CD4-positive, alpha-beta T cell treated with Interleukin-4 for 4 hours (primary cell): Measurements from ENCODE around the gene RSPO3.
"Not testable (repeated sequence)": the region's sequence is repeated elsewhere in the genome, so short reads cannot be mapped to it uniquely, and the experiment has no call there.

ENCODE experiments used
- DNase-seq: peaks from one replicate; pipeline ENCODE4 v3.0.0-alpha.2; 2020

The RSPO3 gene

DNA sequence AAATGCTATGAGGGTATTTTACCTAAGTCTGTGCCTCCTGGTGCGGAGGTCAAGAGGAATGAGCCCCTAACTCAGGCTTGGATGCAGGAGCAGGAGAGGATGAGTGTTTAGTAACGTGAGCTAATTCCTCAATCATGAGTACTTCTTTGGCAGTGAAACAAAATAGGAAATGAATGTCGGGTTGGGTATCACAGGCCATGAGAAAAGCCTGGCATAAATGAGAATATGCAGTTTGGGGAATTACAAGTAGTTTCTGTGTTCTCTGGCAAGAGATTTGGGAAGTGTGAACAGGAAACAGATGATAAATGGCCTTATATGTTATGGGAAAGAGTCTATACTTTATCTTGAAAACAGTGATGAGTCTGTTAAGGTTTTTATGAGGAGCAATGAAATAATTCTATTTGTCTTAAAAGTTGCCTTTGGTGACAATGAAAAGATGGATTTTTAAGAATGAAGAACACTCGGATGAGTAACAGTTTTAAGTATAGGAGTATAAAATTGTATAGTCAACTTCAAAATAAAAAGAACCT is 89.2 kb downstream of the RSPO3 start:
- no peak for DNase-seq

DNA sequence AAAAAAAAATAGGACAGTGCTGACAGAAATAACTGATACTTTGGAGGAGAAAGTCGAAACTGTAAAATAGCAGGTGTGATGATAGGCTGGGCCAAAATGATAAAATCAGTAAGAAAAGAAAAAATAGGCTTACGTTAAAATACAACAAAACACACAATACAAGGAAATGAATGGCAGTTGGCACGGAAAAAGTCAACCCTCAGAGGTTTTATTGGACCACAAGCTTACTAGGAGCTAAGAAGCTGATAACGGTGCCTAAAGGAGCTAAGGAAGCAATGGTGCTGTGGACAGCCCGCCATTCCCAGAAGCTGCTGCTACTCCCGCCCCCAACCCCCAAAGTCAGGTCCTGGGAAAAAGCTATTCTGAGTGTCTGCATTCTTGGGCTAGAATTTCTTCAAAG is 92.3 kb downstream of the RSPO3 start:
- DNase-seq, result no peak

DNA sequence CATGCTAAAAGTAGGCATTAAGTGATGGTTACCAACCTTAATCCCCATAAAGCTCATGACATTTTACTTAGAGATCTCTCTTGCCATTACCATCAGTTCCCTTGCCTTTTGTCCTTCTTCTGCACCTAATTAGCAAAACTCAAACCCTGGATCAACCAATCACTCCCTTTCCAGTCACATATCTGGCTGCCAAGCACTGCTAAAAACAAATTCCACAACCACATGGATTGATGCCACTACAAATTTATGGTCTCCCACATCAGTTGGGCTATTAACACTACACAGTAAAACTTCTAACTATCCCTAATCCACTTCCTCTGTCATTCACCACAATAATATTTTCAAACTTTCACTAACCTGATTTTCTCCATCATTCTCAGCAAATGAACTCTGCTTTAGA is 93.9 kb downstream of the RSPO3 start:
- DNase-seq, result no peak

DNA sequence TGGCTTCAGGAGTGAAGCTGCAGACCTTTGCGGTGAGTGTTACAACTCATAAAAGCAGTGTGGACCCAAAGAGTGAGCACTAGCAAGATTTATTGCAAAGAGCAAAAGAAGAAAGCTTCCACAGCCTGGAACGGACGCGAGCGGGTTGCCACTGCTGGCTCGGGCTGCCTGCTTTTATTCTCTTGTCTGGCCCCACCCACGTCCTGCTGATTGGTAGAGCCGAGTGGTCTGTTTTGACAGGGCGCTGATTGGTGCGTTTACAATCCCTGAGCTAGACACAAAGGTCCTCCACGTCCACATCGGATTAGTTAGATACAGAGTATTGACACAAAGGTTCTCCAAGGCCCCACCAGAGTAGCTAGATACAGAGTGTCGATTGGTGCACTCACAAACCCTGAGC is 95.6 kb downstream of the RSPO3 start:
- DNase-seq, result not testable (repeated sequence)

DNA sequence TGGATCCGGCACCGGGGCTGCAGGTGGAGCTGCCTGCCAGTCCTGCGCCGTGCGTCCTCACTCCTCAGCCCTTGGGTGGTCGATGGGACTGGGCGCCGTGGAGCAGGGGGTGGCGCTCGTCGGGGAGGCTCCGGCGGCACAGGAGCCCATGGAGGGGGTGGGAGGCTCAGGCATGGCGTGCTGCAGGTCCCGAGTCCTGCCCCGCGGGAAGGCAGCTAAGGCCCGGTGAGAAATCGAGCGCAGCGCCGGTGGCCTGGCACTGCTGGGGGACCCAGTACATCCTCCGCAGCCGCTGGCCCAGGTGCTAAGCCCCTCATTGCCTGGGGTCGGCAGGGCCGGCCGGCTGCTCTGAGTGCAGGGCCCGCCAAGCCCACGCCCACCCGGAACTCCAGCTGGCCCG is 96.1 kb downstream of the RSPO3 start:
- DNase-seq, result not testable (repeated sequence)

DNA sequence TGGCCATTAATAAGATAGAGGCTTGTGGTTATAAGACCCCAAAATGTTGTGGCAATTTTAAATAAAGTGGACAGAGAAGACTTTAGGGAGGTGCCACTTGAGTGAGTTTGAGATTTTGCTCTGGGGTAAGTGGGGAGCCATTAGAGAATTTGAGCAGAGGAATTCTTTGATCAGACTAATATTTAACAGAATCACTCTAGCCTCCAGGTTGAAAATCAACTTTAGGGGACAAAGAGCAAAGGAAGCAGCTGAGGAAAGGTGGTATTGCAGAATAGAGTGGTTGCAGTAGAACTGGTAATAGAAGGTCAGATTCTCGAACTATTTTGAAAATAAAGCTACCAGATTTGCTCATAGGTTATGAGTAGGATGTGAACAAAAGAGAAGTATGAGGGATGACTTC is 97.5 kb downstream of the RSPO3 start:
- DNase-seq, result no peak

DNA sequence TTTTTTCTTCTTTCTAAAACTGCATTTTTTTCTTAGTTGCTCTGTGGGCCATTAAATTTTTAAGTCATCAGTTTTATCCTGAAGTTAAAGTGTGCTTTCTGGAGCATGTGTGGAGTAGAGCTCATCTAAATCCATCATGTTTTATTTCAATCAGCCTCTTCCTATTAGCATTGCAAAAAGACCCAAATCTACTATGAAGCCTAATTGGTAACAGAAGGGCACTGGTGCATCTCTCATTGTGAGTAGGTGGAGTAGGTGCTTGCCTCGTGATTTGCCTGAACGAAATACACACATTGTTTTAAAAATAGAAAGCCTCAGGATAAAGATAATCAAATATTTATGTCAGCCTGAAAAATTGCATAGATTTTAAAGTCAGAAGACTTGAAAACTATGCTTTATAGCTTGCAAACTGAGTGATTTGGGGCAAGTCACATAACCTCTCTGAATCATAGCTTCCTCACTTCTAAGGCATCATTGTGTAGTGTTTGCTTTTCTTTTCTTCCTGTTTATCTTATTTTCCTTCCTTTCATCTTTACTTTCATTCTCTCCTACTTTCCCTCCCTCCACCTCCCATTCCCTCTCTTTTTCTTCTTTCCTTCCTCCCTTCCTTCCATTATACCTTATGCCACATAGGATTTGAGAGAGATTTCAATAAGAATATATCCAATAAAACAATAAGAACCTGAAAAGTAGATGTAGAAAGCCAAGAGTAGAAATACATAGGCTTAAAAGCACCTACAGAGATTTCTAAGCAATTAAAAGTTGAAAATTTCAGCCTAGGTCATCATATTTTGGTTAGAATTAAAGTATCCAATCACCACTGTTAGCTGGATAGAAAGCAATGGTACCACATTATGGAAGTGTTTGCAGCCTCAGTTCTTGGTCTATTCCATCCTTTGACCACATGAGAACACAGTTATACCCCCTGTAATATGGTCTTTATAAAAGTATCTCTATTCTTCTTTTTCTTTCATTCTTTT is 98.6 kb downstream of the RSPO3 start:
- no peak for DNase-seq

DNA sequence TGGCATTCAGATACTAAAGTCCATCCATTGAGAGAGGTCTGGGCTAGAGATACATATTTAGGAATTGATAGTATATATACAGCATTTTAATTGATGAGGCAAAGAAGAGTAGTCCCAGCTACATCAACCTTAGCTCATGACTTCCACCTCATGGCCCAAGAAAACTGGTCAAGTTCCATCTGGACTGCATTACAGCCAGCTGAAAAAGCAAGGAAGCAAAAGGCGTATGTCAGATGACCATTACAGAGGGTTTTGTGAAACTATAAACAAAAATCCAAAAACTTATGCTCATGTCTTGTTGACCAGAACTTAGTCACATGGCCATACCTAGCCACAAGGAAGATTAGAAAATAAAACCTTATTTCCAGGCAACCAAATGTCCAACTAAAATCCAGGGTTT is 101.4 kb downstream of the RSPO3 start:
- no peak for DNase-seq

DNA sequence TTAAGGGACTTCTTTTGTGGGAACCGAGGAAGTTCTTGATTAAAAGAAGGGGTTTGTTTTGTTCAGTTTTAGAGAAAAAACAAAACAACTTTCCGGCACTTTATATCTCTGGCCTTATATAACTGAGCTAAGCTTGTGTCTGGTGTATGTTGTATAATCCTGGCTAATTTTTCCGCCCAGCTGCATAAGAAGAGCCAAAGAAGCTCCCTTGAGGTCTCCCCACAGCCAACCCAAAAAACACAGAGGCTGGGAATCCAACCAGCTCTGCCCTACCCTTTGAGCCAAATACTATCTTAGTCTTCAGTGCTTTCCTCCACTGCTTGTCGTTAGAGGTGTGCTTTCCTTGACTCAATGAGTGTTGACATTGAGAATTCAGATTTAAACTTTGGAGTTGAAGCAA is 102.7 kb downstream of the RSPO3 start:
- DNase-seq, result no peak

DNA sequence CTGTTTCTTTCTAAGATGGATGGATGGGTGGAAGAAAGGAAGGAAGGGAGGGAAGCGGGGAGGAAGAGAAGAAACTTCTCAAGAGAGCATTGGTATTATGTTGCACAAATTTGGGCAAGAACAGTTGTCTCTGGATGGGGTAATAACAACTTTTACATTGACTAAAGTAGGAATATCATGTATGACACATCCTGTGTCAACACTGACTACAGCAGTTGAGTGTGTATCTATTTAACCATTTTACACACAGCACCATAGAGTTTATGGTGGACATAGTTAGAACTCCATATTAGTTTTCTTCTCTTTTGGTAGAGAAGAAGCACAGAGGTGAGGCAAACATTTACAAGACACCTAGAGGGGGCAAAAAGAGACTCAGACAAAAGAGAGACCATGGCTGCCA is 103.9 kb downstream of the RSPO3 start:
- DNase-seq, result no peak

DNA sequence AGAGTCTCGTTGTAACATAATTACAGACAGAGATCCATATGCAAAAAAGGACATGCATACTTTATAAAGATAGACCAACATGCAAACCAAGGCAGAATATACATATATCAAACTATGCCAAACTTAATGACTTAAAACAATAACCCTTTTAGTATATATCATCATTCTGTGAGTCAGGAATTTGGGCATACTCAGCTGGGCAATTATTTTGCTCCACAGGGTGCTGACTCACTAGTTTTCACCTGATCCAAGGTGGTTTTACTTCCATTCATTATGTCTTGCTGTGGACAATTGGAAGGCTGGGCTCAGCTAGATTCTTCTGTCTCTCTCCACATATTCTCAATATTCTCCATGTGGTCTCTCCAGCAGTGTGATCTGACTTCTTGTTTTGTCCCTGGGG is 107.0 kb downstream of the RSPO3 start:
- DNase-seq, result no peak

DNA sequence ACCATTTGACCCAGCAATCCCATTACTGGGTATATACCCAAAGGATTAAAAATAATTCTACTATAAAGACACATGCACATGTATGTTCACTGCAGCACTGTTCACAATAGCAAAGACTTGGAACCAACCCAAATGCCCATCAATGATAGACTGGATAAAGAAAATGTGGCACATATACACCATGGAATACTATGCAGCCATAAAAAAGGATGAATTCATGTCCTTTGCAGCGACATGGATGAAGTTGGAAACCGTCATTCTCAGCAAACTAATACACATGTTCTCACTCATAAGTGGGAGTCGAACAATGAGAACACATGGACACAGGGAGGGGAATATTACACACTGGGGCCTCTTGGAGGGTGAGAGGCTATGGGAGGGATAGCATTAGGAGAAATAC is 115.3 kb downstream of the RSPO3 start:
- not testable (repeated sequence) for DNase-seq

DNA sequence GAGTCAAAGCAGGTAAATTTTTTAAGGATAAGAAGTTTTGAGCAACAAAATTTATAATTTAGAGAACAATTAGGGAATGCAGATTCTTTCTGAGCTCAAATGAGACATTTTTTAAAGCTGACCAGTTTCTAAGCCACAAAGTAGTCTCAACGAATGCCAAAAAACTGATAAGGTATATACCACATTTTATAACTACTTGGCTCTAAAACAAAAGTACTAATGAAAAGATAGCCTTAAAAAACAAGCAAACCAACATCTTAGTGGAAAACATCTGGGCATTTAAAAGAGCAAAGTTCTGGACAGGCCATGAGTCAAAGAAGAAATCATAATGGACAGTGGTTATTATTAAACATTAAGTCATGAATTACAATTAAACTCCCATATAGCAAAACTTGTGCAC is 125.0 kb downstream of the RSPO3 start:
- DNase-seq, result no peak
